Measurements from ENCODE around the gene YARS1. TPM values are rescaled to one million over a fixed set of nuclear protein-coding genes. Genes with fewer than 3 reads are reported as not detected.

The YARS1 gene
- total RNA-seq, 1 experiment from 2014 or later, result 180 TPM

- intact Hi-C loops (cut with micrococcal nuclease; ENCODE audit: unreplicated experiment), result loop anchor here (5.0 kb wide), 1 partner anchor 148 kb away; no protein-coding TSS in a partner anchor
- no peak overlapping the region for H3K27ac ChIP-seq
- H3K79me2 ChIP-seq (ENCODE audit: low read depth), result peaks cover 28% of the 10 kb centered on the region
- ChIA-PET CTCF (no interaction called here), POLR2A (ENCODE audit: unreplicated experiment) (no interaction called here)
- peaks cover 14% of the 10 kb centered on the region for H3K36me3 ChIP-seq (ENCODE audit: low read depth)
- no peak for DNase-seq
- no peak overlapping the region for H2AFZ ChIP-seq
- H3K9me2 ChIP-seq (ENCODE audit: insufficient read depth), result no peaks in the 10 kb centered on the region
- TF ChIP-seq, protein P1, sequence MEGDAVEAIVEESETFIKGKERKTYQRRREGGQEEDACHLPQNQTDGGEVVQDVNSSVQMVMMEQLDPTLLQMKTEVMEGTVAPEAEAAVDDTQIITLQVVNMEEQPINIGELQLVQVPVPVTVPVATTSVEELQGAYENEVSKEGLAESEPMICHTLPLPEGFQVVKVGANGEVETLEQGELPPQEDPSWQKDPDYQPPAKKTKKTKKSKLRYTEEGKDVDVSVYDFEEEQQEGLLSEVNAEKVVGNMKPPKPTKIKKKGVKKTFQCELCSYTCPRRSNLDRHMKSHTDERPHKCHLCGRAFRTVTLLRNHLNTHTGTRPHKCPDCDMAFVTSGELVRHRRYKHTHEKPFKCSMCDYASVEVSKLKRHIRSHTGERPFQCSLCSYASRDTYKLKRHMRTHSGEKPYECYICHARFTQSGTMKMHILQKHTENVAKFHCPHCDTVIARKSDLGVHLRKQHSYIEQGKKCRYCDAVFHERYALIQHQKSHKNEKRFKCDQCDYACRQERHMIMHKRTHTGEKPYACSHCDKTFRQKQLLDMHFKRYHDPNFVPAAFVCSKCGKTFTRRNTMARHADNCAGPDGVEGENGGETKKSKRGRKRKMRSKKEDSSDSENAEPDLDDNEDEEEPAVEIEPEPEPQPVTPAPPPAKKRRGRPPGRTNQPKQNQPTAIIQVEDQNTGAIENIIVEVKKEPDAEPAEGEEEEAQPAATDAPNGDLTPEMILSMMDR (conservative IDR thresholded peaks at IDR 0.05), result no peak
- no peak for TF ChIP-seq EZH2 (IDR thresholded peaks at IDR 0.05; ENCODE audit: low read depth)
- no peak overlapping the region for H3K4me3 ChIP-seq
- H4K20me1 ChIP-seq (ENCODE audit: insufficient read depth), result no peaks in the 10 kb centered on the region
- no TSS peak for BruUV-seq (replicated peaks)
- H3K9me3 ChIP-seq (ENCODE audit: insufficient read depth, low read depth), result no peaks in the 10 kb centered on the region
- no peaks in the 10 kb centered on the region for H3K4me1 ChIP-seq (replicated peaks; ENCODE audit: insufficient read depth)
- no peaks in the 10 kb centered on the region for H3K27me3 ChIP-seq (ENCODE audit: insufficient read depth, low read depth)
- H3K4me2 ChIP-seq, result no peak overlapping the region
- no peaks in the 10 kb centered on the region; the same call in 1 of the 2 replicates for H3F3A ChIP-seq (ENCODE audit: insufficient read depth, low read depth)
Observed at GRCh38 chr1:32825181-32825580, 8.0 kb upstream of the YARS1 start.

DNA sequence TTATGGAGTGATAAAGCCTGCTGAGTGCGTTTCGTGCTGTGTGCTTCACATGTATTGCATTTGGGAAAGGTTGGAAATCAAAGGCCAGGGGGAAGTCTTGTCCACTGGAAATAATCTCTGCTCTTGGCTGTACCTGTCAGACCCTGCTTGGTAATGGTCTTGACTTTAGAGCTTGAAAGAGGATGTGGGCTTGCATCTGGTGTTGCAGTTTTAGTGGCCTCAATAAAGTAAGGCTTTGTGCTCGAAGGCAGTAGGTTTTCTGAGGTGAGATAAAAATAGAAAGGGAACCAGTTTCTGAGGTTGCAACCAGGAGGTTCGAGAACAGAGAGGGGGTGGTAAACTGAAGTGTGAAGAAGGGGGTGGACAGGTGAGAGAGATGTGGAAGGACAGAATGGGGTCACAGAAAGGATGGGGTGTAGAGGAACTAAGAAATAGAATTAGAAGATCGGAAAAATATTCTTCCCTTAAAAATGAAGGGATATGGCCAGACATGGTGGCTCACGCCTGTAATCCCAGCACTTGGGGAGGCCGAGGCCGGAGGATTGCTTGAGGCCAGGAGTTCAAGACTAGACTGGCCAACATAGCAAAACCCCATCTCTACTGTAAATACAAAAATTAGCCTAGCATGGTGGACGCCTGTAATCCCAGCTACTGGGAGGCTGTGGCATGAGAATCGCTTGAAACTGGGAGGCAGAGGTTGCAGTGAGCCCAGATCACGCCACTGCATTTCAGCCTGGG is 1.8 kb upstream of the YARS1 start:
- ChIA-PET POLR2A (ENCODE audit: unreplicated experiment) (no interaction called here), CTCF (no interaction called here)
- intact Hi-C loops (cut with micrococcal nuclease; ENCODE audit: unreplicated experiment), result loop anchor here (5.0 to 10.0 kb wide), 2 partner anchors 107 to 186 kb away; no protein-coding TSS in a partner anchor
- no peaks in the 10 kb centered on the region for H3K9me3 ChIP-seq (ENCODE audit: insufficient read depth, low read depth)
- no TSS peak for BruUV-seq (replicated peaks)
- H3K9me2 ChIP-seq (ENCODE audit: insufficient read depth), result no peaks in the 10 kb centered on the region
- H4K20me1 ChIP-seq (ENCODE audit: insufficient read depth), result peaks cover 18% of the 10 kb centered on the region
- H2AFZ ChIP-seq, result no peak overlapping the region
- H3K27me3 ChIP-seq (ENCODE audit: insufficient read depth, low read depth), result no peaks in the 10 kb centered on the region
- TF ChIP-seq EZH2 (IDR thresholded peaks at IDR 0.05; ENCODE audit: low read depth), result no peak
- TF ChIP-seq, protein P1 (conservative IDR thresholded peaks at IDR 0.05), result no peak
- peak overlapping the region; percentile 48 for H3K27ac ChIP-seq
- peaks cover 85% of the 10 kb centered on the region for H3K79me2 ChIP-seq (ENCODE audit: low read depth)
- H3K4me3 ChIP-seq, result peak overlapping the region; percentile 99
- H3K4me2 ChIP-seq, result peak overlapping the region; percentile 84
- H3K36me3 ChIP-seq (ENCODE audit: low read depth), result peaks cover 25% of the 10 kb centered on the region
- H3K4me1 ChIP-seq (replicated peaks; ENCODE audit: insufficient read depth), result peaks cover 28% of the 10 kb centered on the region
- no peak for DNase-seq
- peaks cover 9% of the 10 kb centered on the region; the same call in 1 of the 2 replicates for H3F3A ChIP-seq (ENCODE audit: insufficient read depth, low read depth)

GRCh38 chr1:32817815-32818786 is 943 bp upstream of the YARS1 start:
- Histone ChIP-seq H3K27ac (peak overlapping the region; percentile 48), H3K4me3 (peak overlapping the region; percentile 99), H2AFZ (peak overlapping the region; percentile 89), H3K36me3 (ENCODE audit: low read depth) (peaks cover 28% of the 10 kb centered on the region), H3K9me2 (ENCODE audit: insufficient read depth) (no peaks in the 10 kb centered on the region), H3K4me1 (replicated peaks; ENCODE audit: insufficient read depth) (peaks cover 37% of the 10 kb centered on the region), H4K20me1 (ENCODE audit: insufficient read depth) (peaks cover 26% of the 10 kb centered on the region), H3K79me2 (ENCODE audit: low read depth) (peaks cover 88% of the 10 kb centered on the region), H3K4me2 (peak overlapping the region; percentile 84), H3F3A (ENCODE audit: insufficient read depth, low read depth) (peaks cover 9% of the 10 kb centered on the region; the same call in 1 of the 2 replicates), H3K27me3 (ENCODE audit: insufficient read depth, low read depth) (no peaks in the 10 kb centered on the region), H3K9me3 (ENCODE audit: insufficient read depth, low read depth) (no peaks in the 10 kb centered on the region)
- peak; percentile 57 to 76 for DNase-seq
- ChIA-PET CTCF (no interaction called here), POLR2A (ENCODE audit: unreplicated experiment) (no interaction called here)
- TF ChIP-seq EZH2 (IDR thresholded peaks at IDR 0.05; ENCODE audit: low read depth), result no peak
- TF ChIP-seq, protein P1 (conservative IDR thresholded peaks at IDR 0.05), result no peak
- TSS peak; percentile 45 for BruUV-seq (replicated peaks)
- intact Hi-C loops (cut with micrococcal nuclease; ENCODE audit: unreplicated experiment), result loop anchor here (1.0 to 10.0 kb wide), 5 partner anchors 37 to 424 kb away; partner anchors contain the start of genes BSDC1 and RBBP4

Measured in PC-9 (cell line).